Prostate gland (tissue), 1 donor: ENCODE results near the gene GAS6.

Experiments used
- POLR2A ChIP-seq: fragments of 450-650 bp; IDR thresholded peaks from one replicate; pipeline ENCODE4 v1.6.1; 2016; ENCODE audit warnings: antibody characterized with exemption, mild to moderate bottlenecking
- POLR2AphosphoS5 ChIP-seq: sonication (generic); formaldehyde crosslinking; IDR thresholded peaks from one replicate; pipeline ENCODE4 v1.6.1; 2017; ENCODE audit warnings: antibody characterized with exemption

- TF ChIP-seq POLR2AphosphoS5 (no peak), POLR2A (no peak)
These were observed 13.7 kb downstream of the GAS6 start for GRCh38 chr13:113849981-113850721.
